Parathyroid adenoma (tissue), 2 donors: ENCODE data around the gene PTPN4.

ENCODE experiments used
- H2AFZ ChIP-seq: fragments of 300-600 bp; sonication (generic); one replicate; pipeline ENCODE4 v1.7.0; 2017; ENCODE audit warnings: antibody characterized with exemption, mild to moderate bottlenecking
- H3K27ac ChIP-seq: fragments of 300-600 bp; sonication (generic); one replicate; pipeline ENCODE4 v1.7.0; 2017
- H3K27me3 ChIP-seq: fragments of 300-600 bp; sonication (generic); one replicate; pipeline ENCODE4 v1.7.0; 2017; ENCODE audit warnings: low read length; ENCODE audit not compliant: control insufficient read depth, insufficient read depth
- H3K36me3 ChIP-seq: fragments of 300-600 bp; sonication (generic); one replicate; pipeline ENCODE4 v1.7.0; 2017; ENCODE audit warnings: low read length; ENCODE audit not compliant: control insufficient read depth, insufficient read depth
- H3K4me1 ChIP-seq: fragments of 300-600 bp; sonication (generic); one replicate; pipeline ENCODE4 v1.7.0; 2017; ENCODE audit warnings: control low read depth
- H3K4me2 ChIP-seq: fragments of 300-600 bp; sonication (generic); one replicate; pipeline ENCODE4 v1.7.0; 2017; ENCODE audit warnings: low read length
- H3K4me3 ChIP-seq: fragments of 300-600 bp; sonication (generic); one replicate; pipeline ENCODE4 v1.7.0; 2017; ENCODE audit warnings: low read depth, low read length
- H3K79me2 ChIP-seq: fragments of 300-600 bp; sonication (generic); one replicate; pipeline ENCODE4 v1.7.0; 2017; ENCODE audit warnings: control low read depth
- H3K9ac ChIP-seq: fragments of 300-600 bp; sonication (generic); one replicate; pipeline ENCODE4 v1.7.0; 2017; ENCODE audit warnings: mild to moderate bottlenecking
- H3K9me3 ChIP-seq: fragments of 300-600 bp; sonication (generic); one replicate; pipeline ENCODE4 v1.7.0; 2017; ENCODE audit warnings: low read length; ENCODE audit not compliant: control insufficient read depth
- TF ChIP-seq, protein P1 (sequence below): fragments of 300-600 bp; sonication (generic); IDR thresholded peaks from one replicate; pipeline ENCODE4 v1.7.0; 2017; ENCODE audit warnings: antibody characterized with exemption, mild to moderate bottlenecking
- donor health status: primary hyperparathyroidism.

Gene PTPN4

DNA sequence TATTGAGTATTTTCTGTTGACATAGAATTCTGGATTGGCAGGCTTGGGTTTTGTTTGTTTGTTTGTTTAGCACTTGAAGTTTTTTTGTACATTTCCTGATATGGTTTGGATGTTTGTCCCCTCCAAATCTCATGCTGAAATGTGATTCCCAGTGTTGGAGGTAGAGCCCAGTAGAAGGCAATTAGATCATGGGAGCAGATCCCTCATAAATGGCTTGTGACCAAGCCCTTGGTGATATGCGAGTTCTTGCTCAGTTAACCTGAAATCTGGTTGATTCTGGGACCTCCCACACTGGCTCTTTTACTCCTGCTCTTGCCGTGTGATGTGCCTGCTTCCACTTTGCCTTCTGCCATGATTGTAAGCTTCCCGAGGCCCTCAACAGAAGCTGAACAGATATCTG lies 98.0 kb downstream of the PTPN4 start:
- TF ChIP-seq, protein P1, sequence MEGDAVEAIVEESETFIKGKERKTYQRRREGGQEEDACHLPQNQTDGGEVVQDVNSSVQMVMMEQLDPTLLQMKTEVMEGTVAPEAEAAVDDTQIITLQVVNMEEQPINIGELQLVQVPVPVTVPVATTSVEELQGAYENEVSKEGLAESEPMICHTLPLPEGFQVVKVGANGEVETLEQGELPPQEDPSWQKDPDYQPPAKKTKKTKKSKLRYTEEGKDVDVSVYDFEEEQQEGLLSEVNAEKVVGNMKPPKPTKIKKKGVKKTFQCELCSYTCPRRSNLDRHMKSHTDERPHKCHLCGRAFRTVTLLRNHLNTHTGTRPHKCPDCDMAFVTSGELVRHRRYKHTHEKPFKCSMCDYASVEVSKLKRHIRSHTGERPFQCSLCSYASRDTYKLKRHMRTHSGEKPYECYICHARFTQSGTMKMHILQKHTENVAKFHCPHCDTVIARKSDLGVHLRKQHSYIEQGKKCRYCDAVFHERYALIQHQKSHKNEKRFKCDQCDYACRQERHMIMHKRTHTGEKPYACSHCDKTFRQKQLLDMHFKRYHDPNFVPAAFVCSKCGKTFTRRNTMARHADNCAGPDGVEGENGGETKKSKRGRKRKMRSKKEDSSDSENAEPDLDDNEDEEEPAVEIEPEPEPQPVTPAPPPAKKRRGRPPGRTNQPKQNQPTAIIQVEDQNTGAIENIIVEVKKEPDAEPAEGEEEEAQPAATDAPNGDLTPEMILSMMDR, result no peak
- Histone ChIP-seq H3K27ac (no peak overlapping the region), H3K9ac (no peak overlapping the region), H3K27me3 (no peaks in the 10 kb centered on the region), H3K36me3 (no peaks in the 10 kb centered on the region), H3K4me1 (no peaks in the 10 kb centered on the region), H3K4me3 (no peak overlapping the region), H3K4me2 (no peak overlapping the region), H3K79me2 (peaks cover 23% of the 10 kb centered on the region), H2AFZ (no peak overlapping the region), H3K9me3 (no peaks in the 10 kb centered on the region)

DNA sequence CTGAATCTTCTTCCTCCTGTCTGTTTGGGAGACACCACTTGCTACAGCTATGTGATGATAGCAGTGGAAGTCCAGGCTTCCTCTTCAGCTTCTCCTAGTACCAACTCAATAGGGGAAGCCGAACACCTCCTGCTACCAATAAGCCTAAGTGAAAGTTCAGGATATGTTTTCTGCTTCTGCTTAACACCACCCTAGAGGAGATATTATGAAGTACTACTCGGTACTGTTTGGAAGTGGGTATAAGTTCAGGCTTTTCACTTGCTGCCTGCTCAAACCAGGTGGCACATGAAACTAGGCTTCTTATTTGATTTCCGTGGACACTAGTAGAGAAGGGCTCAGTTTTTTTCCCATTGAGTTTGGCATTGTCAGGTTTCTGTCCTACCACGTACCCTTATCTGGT lies 99.8 kb downstream of the PTPN4 start:
- H3K9ac ChIP-seq, result no peak overlapping the region
- H3K4me1 ChIP-seq, result no peaks in the 10 kb centered on the region
- no peaks in the 10 kb centered on the region for H3K9me3 ChIP-seq
- H3K4me3 ChIP-seq, result no peak overlapping the region
- H3K79me2 ChIP-seq, result peaks cover 9% of the 10 kb centered on the region
- H3K27ac ChIP-seq, result no peak overlapping the region
- no peaks in the 10 kb centered on the region for H3K36me3 ChIP-seq
- H3K27me3 ChIP-seq, result no peaks in the 10 kb centered on the region
- H3K4me2 ChIP-seq, result no peak overlapping the region
- TF ChIP-seq, protein P1, result no peak
- H2AFZ ChIP-seq, result no peak overlapping the region

DNA sequence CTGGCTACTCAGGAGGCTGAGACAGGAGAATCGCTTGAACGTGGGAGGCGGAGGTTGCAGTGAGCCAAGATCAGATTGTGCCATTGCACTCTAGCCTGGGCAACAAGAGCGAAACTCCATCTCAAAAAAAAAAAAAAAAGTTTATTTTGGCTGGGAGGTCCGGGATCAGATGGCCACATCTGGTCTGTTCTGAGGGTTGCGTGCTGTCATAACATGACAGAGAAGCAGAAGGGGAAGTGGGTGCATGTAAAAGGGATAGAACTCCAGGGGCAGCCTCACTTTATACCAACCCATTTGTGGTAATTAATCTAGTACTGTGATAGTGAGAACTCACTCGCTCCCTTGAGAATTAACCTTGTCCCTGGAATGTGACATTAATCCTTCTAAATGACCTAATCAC lies 101.2 kb downstream of the PTPN4 start:
- H3K9me3 ChIP-seq, result no peaks in the 10 kb centered on the region
- no peak overlapping the region for H3K9ac ChIP-seq
- H3K27ac ChIP-seq, result no peak overlapping the region
- TF ChIP-seq, protein P1, result no peak
- H3K4me3 ChIP-seq, result no peak overlapping the region
- no peak overlapping the region for H2AFZ ChIP-seq
- H3K36me3 ChIP-seq, result no peaks in the 10 kb centered on the region
- no peaks in the 10 kb centered on the region for H3K4me1 ChIP-seq
- H3K4me2 ChIP-seq, result no peak overlapping the region
- H3K79me2 ChIP-seq, result peaks cover 5% of the 10 kb centered on the region
- no peaks in the 10 kb centered on the region for H3K27me3 ChIP-seq

DNA sequence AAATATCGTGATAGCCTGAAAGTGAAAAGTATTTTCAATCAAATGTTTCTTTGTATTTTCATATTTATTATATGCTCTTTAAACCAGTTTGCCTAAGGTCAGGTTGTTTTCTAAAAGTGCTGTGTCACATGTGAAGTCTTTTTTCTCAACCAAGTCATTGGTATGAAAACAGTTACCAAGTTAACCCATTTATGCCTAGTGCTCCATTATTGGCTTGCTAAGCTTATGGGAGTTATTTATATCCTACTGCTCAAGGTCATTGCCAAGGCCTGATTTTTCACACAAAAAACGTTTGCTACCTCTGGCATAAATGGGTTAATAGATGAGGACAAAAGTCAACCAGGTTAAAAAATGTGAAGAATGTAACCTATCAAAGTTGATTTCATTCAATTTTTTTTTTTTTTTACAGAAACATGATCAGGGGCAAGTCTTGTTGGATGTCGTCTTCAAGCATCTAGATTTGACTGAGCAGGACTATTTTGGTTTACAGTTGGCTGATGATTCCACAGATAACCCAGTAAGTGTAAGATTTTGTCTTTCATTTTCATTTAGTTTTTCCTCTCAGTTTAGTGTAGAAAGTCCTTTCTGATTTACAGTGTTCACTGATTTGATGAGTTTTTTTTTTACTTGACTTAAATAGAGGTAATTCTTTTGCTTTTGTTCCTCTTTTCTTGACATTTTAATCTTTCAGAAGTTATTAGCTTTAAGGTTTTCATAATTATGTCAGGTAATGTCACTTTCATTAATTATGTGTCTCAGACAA lies 102.6 kb downstream of the PTPN4 start:
- H3K4me3 ChIP-seq, result no peak overlapping the region
- no peak overlapping the region for H3K27ac ChIP-seq
- no peak overlapping the region for H2AFZ ChIP-seq
- H3K36me3 ChIP-seq, result no peaks in the 10 kb centered on the region
- peak overlapping the region; percentile 39 for H3K4me2 ChIP-seq
- TF ChIP-seq, protein P1, result no peak
- H3K9me3 ChIP-seq, result no peaks in the 10 kb centered on the region
- H3K9ac ChIP-seq, result no peak overlapping the region
- no peaks in the 10 kb centered on the region for H3K4me1 ChIP-seq
- no peaks in the 10 kb centered on the region for H3K27me3 ChIP-seq
- H3K79me2 ChIP-seq, result no peaks in the 10 kb centered on the region

DNA sequence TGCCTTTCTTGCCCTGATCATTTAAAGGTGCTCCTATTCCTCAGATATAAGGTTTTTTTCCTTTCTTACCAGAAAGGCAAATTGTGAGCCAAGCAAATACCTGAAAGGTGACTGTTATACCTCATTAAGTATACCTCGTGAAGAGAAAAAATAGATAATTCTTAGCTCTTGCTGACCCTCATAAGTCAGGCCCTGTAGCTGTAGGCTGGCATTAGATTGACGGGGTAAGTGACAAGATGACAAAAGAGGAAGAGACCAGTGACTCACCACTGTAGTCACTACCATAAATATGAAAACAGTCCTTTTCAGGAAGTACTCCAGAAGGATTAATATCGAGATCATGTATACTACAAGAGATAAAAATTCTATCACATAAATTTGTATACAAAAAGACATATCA lies 104.6 kb downstream of the PTPN4 start:
- Histone ChIP-seq H3K9me3 (no peaks in the 10 kb centered on the region), H2AFZ (no peak overlapping the region), H3K79me2 (no peaks in the 10 kb centered on the region), H3K27ac (no peak overlapping the region), H3K36me3 (no peaks in the 10 kb centered on the region), H3K9ac (no peak overlapping the region), H3K4me1 (no peaks in the 10 kb centered on the region), H3K4me3 (no peak overlapping the region), H3K4me2 (no peak overlapping the region), H3K27me3 (no peaks in the 10 kb centered on the region)
- TF ChIP-seq, protein P1, result no peak
